Measurements from ENCODE around the gene SHISA7.

SHISA7 gene

GRCh38 chr19:55391191-55391670, 51.9 kb downstream of the SHISA7 start:
- no peaks in the 10 kb centered on the region for H3K27me3 ChIP-seq (ENCODE audit: insufficient read depth, low read length, poor library complexity, severe bottlenecking)
- TF ChIP-seq EZH2phosphoT487 (IDR thresholded peaks at IDR 0.05; ENCODE audit: borderline replicate concordance) (no peak), CTCF (conservative IDR thresholded peaks at IDR 0.05; ENCODE audit: low read length) (no peak)
- no peak overlapping the region for H3K4me2 ChIP-seq (ENCODE audit: low read depth, low read length, poor library complexity, severe bottlenecking)
- H3F3A ChIP-seq (ENCODE audit: low read depth) = no peaks in the 10 kb centered on the region
- no peak overlapping the region for H3K4me3 ChIP-seq (ENCODE audit: low read length, poor library complexity, severe bottlenecking)
- peaks cover 42% of the 10 kb centered on the region for H3K79me2 ChIP-seq (ENCODE audit: insufficient read depth, low read length)
- peaks cover 30% of the 10 kb centered on the region for H3K4me1 ChIP-seq (ENCODE audit: insufficient read depth, low read length, poor library complexity, severe bottlenecking)
- H3K9ac ChIP-seq (ENCODE audit: low read depth, low read length, poor library complexity, severe bottlenecking) = no peak overlapping the region
- H4K20me1 ChIP-seq (ENCODE audit: insufficient read depth, low read length, poor library complexity, severe bottlenecking) = peaks cover 54% of the 10 kb centered on the region
- peaks cover 23% of the 10 kb centered on the region; the same call in 1 of the 2 replicates for H3K36me3 ChIP-seq (ENCODE audit: insufficient read depth, low read length)
- H3K9me2 ChIP-seq (replicated peaks; ENCODE audit: low read depth, low read length) = no peaks in the 10 kb centered on the region
- H3K9me3 ChIP-seq (ENCODE audit: insufficient read depth, low read depth, low read length) = no peaks in the 10 kb centered on the region
- H2AFZ ChIP-seq (ENCODE audit: low read length) = no peak overlapping the region

GRCh38 chr19:55390461-55390880, 52.6 kb downstream of the SHISA7 start:
- TF ChIP-seq CTCF (conservative IDR thresholded peaks at IDR 0.05; ENCODE audit: low read length) (no peak), EZH2phosphoT487 (IDR thresholded peaks at IDR 0.05; ENCODE audit: borderline replicate concordance) (no peak)
- Histone ChIP-seq H4K20me1 (ENCODE audit: insufficient read depth, low read length, poor library complexity, severe bottlenecking) (peaks cover 58% of the 10 kb centered on the region), H3F3A (ENCODE audit: low read depth) (no peaks in the 10 kb centered on the region), H3K4me3 (ENCODE audit: low read length, poor library complexity, severe bottlenecking) (no peak overlapping the region), H3K79me2 (ENCODE audit: insufficient read depth, low read length) (peaks cover 47% of the 10 kb centered on the region), H3K9me3 (ENCODE audit: insufficient read depth, low read depth, low read length) (no peaks in the 10 kb centered on the region), H3K4me1 (ENCODE audit: insufficient read depth, low read length, poor library complexity, severe bottlenecking) (peaks cover 30% of the 10 kb centered on the region), H3K9ac (ENCODE audit: low read depth, low read length, poor library complexity, severe bottlenecking) (no peak overlapping the region), H3K36me3 (ENCODE audit: insufficient read depth, low read length) (peaks cover 23% of the 10 kb centered on the region; the same call in 1 of the 2 replicates), H3K27me3 (ENCODE audit: insufficient read depth, low read length, poor library complexity, severe bottlenecking) (no peaks in the 10 kb centered on the region), H3K4me2 (ENCODE audit: low read depth, low read length, poor library complexity, severe bottlenecking) (peak overlapping the region; percentile 100), H3K9me2 (replicated peaks; ENCODE audit: low read depth, low read length) (no peaks in the 10 kb centered on the region), H2AFZ (ENCODE audit: low read length) (no peak overlapping the region)

GRCh38 chr19:55389386-55390317, 53.4 kb downstream of the SHISA7 start:
- Histone ChIP-seq H3K9ac (ENCODE audit: low read depth, low read length, poor library complexity, severe bottlenecking) (no peak overlapping the region), H2AFZ (ENCODE audit: low read length) (no peak overlapping the region), H3K9me2 (replicated peaks; ENCODE audit: low read depth, low read length) (no peaks in the 10 kb centered on the region), H3K36me3 (ENCODE audit: insufficient read depth, low read length) (peaks cover 23% of the 10 kb centered on the region; the same call in 1 of the 2 replicates), H3K79me2 (ENCODE audit: insufficient read depth, low read length) (peaks cover 47% of the 10 kb centered on the region), H3K4me3 (ENCODE audit: low read length, poor library complexity, severe bottlenecking) (peak overlapping the region; percentile 100), H3K4me2 (ENCODE audit: low read depth, low read length, poor library complexity, severe bottlenecking) (peak overlapping the region; percentile 100), H3K9me3 (ENCODE audit: insufficient read depth, low read depth, low read length) (no peaks in the 10 kb centered on the region), H3K4me1 (ENCODE audit: insufficient read depth, low read length, poor library complexity, severe bottlenecking) (peaks cover 34% of the 10 kb centered on the region), H4K20me1 (ENCODE audit: insufficient read depth, low read length, poor library complexity, severe bottlenecking) (peaks cover 58% of the 10 kb centered on the region), H3K27me3 (ENCODE audit: insufficient read depth, low read length, poor library complexity, severe bottlenecking) (no peaks in the 10 kb centered on the region), H3F3A (ENCODE audit: low read depth) (no peaks in the 10 kb centered on the region)
- TF ChIP-seq CTCF (conservative IDR thresholded peaks at IDR 0.05; ENCODE audit: low read length) (no peak), EZH2phosphoT487 (IDR thresholded peaks at IDR 0.05; ENCODE audit: borderline replicate concordance) (no peak)
